ENCODE results near the gene RGL3.
"Not testable (repeated sequence)": the region's sequence is repeated elsewhere in the genome, so short reads cannot be mapped to it uniquely, and the experiment has no call there.

RGL3 gene

GRCh38 chr19:11356676-11357550 lies 62.2 kb downstream of the RGL3 start:
- no peak for DNase-seq

GRCh38 chr19:11356074-11356397 lies 63.1 kb downstream of the RGL3 start:
- no peak for DNase-seq

GRCh38 chr19:11355160-11356073 lies 63.7 kb downstream of the RGL3 start, which contains the start of gene PLPPR2:
PLPPR2 (plus strand) TSS chr19:11355432; CDS start chr19:11357674, 2,242 bp downstream.
- peak; percentile 95 for DNase-seq

GRCh38 chr19:11354102-11354501 lies 65.0 kb downstream of the RGL3 start:
- DNase-seq = not testable (repeated sequence)

GRCh38 chr19:11349171-11349570 lies 69.9 kb downstream of the RGL3 start:
- DNase-seq = no peak

GRCh38 chr19:11347546-11348039 lies 71.5 kb downstream of the RGL3 start:
- DNase-seq = no peak

- peak; percentile 100 for DNase-seq
Measured at GRCh38 chr19:11346104-11346940, 72.8 kb downstream of the RGL3 start, which contains the start of the genes CCDC159 and TMEM205. CCDC159 (plus strand) TSS chr19:11346519; CDS start chr19:11346607, 88 bp downstream. TMEM205 (minus strand) TSS chr19:11346268; CDS start chr19:11345619, 649 bp downstream.

- no peak for DNase-seq
Measured at GRCh38 chr19:11345122-11345803, 73.9 kb downstream of the RGL3 start.

Measured in suppressor macrophage treated with lipopolysaccharide for 4 hours (primary cell).